IPS-18a (cell line): ENCODE data around the gene UBTD1.
A peak's percentile ranks its signal among the peaks of the same experiment; 100 is the strongest.

Source experiments
- H3K27ac ChIP-seq: one replicate; pipeline ENCODE4 v1.5.1; 2013; ENCODE audit warnings: low read length
- H3K27me3 ChIP-seq: one replicate; pipeline ENCODE4 v1.6.1; 2013; ENCODE audit warnings: mild to moderate bottlenecking, low read length; ENCODE audit not compliant: control insufficient read depth, insufficient read depth
- H3K36me3 ChIP-seq: one replicate; pipeline ENCODE4 v1.6.1; 2013; ENCODE audit warnings: low read depth, low read length; ENCODE audit not compliant: control insufficient read depth
- H3K4me1 ChIP-seq: one replicate; pipeline ENCODE4 v1.6.1; 2013; ENCODE audit warnings: low read depth, low read length; ENCODE audit not compliant: control insufficient read depth
- H3K4me3 ChIP-seq: one replicate; pipeline ENCODE4 v1.5.1; 2013; ENCODE audit warnings: low read length
- H3K9ac ChIP-seq: one replicate; pipeline ENCODE4 v1.6.1; 2013; ENCODE audit warnings: mild to moderate bottlenecking, low read length, moderate library complexity
- H3K9me3 ChIP-seq: one replicate; pipeline ENCODE4 v1.6.1; 2013; ENCODE audit warnings: low read depth, low read length; ENCODE audit not compliant: control insufficient read depth

Gene UBTD1

GRCh38 chr10:97532935-97533671 is 34.4 kb downstream of the UBTD1 start:
- peaks cover 9% of the 10 kb centered on the region for H3K4me1 ChIP-seq
- H3K27ac ChIP-seq, result no peak overlapping the region
- no peak overlapping the region for H3K4me3 ChIP-seq
- H3K36me3 ChIP-seq, result no peaks in the 10 kb centered on the region
- no peaks in the 10 kb centered on the region for H3K9me3 ChIP-seq
- peak overlapping the region; percentile 23 for H3K9ac ChIP-seq
- no peaks in the 10 kb centered on the region for H3K27me3 ChIP-seq

- Histone ChIP-seq H3K4me1 (peaks cover 9% of the 10 kb centered on the region), H3K9me3 (no peaks in the 10 kb centered on the region), H3K9ac (no peak overlapping the region), H3K27ac (no peak overlapping the region), H3K27me3 (no peaks in the 10 kb centered on the region), H3K4me3 (no peak overlapping the region), H3K36me3 (no peaks in the 10 kb centered on the region)
Measured at GRCh38 chr10:97533888-97534287, 35.2 kb downstream of the UBTD1 start.

DNA sequence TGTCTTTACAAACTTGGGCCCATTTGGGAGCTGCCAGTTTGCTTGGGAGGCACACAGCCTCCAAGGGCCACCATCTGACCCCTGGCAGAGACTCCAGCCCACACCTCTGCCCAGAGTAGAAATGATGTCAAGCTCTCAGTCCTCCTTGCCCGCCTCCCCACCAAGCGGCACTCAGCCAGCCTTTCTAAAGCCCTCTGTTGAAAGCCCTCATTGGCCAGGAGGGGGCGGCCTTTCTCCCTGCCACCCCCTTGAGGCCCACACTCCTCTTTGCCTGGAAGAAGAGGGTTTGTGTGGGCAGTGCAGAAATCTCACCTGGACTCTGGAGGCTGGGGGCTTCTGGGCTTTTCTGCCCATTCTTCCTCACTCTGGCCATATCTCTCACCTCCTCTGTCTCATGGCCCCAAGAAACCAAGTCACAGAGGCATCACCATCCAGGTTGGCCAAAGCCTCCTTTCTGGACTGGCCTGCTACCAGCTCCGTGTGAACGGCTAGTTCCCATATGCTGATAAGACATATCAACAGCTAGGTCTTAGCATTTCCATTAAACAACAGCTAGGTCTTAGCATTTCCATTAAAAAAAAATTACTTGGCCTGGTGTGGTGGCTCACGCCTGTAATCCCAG is 36.1 kb downstream of the UBTD1 start:
- H3K9me3 ChIP-seq, result no peaks in the 10 kb centered on the region
- no peak overlapping the region for H3K27ac ChIP-seq
- peaks cover 12% of the 10 kb centered on the region for H3K4me1 ChIP-seq
- no peaks in the 10 kb centered on the region for H3K27me3 ChIP-seq
- no peaks in the 10 kb centered on the region for H3K36me3 ChIP-seq
- H3K9ac ChIP-seq, result no peak overlapping the region
- no peak overlapping the region for H3K4me3 ChIP-seq

- no peak overlapping the region for H3K4me3 ChIP-seq
- no peaks in the 10 kb centered on the region for H3K9me3 ChIP-seq
- H3K9ac ChIP-seq, result no peak overlapping the region
- H3K27me3 ChIP-seq, result no peaks in the 10 kb centered on the region
- H3K27ac ChIP-seq, result no peak overlapping the region
- peaks cover 23% of the 10 kb centered on the region for H3K4me1 ChIP-seq
- H3K36me3 ChIP-seq, result no peaks in the 10 kb centered on the region
Measured at GRCh38 chr10:97537186-97537869, 38.6 kb downstream of the UBTD1 start.

GRCh38 chr10:97538411-97538810 is 39.7 kb downstream of the UBTD1 start:
- no peak overlapping the region for H3K9ac ChIP-seq
- H3K4me3 ChIP-seq, result no peak overlapping the region
- H3K9me3 ChIP-seq, result no peaks in the 10 kb centered on the region
- H3K4me1 ChIP-seq, result peaks cover 23% of the 10 kb centered on the region
- no peak overlapping the region for H3K27ac ChIP-seq
- H3K36me3 ChIP-seq, result no peaks in the 10 kb centered on the region
- no peaks in the 10 kb centered on the region for H3K27me3 ChIP-seq

- H3K9me3 ChIP-seq, result no peaks in the 10 kb centered on the region
- H3K4me3 ChIP-seq, result no peak overlapping the region
- H3K4me1 ChIP-seq, result peaks cover 22% of the 10 kb centered on the region
- no peaks in the 10 kb centered on the region for H3K27me3 ChIP-seq
- no peak overlapping the region for H3K27ac ChIP-seq
- no peak overlapping the region for H3K9ac ChIP-seq
- no peaks in the 10 kb centered on the region for H3K36me3 ChIP-seq
Measured at GRCh38 chr10:97538839-97539238, 40.1 kb downstream of the UBTD1 start.

GRCh38 chr10:97539523-97540200 is 40.9 kb downstream of the UBTD1 start:
- Histone ChIP-seq H3K36me3 (no peaks in the 10 kb centered on the region), H3K27ac (no peak overlapping the region), H3K27me3 (no peaks in the 10 kb centered on the region), H3K9ac (no peak overlapping the region), H3K4me1 (peaks cover 22% of the 10 kb centered on the region), H3K4me3 (no peak overlapping the region), H3K9me3 (no peaks in the 10 kb centered on the region)

- H3K27ac ChIP-seq, result no peak overlapping the region
- H3K9ac ChIP-seq, result no peak overlapping the region
- H3K4me1 ChIP-seq, result peaks cover 22% of the 10 kb centered on the region
- no peaks in the 10 kb centered on the region for H3K9me3 ChIP-seq
- H3K36me3 ChIP-seq, result no peaks in the 10 kb centered on the region
- no peaks in the 10 kb centered on the region for H3K27me3 ChIP-seq
- no peak overlapping the region for H3K4me3 ChIP-seq
Measured at GRCh38 chr10:97540669-97541500, 42.2 kb downstream of the UBTD1 start.

- H3K9me3 ChIP-seq, result no peaks in the 10 kb centered on the region
- no peak overlapping the region for H3K27ac ChIP-seq
- H3K4me3 ChIP-seq, result no peak overlapping the region
- no peaks in the 10 kb centered on the region for H3K27me3 ChIP-seq
- H3K36me3 ChIP-seq, result no peaks in the 10 kb centered on the region
- H3K9ac ChIP-seq, result peak overlapping the region; percentile 2
- peaks cover 22% of the 10 kb centered on the region for H3K4me1 ChIP-seq
Measured at GRCh38 chr10:97542169-97543024, 43.7 kb downstream of the UBTD1 start.

DNA sequence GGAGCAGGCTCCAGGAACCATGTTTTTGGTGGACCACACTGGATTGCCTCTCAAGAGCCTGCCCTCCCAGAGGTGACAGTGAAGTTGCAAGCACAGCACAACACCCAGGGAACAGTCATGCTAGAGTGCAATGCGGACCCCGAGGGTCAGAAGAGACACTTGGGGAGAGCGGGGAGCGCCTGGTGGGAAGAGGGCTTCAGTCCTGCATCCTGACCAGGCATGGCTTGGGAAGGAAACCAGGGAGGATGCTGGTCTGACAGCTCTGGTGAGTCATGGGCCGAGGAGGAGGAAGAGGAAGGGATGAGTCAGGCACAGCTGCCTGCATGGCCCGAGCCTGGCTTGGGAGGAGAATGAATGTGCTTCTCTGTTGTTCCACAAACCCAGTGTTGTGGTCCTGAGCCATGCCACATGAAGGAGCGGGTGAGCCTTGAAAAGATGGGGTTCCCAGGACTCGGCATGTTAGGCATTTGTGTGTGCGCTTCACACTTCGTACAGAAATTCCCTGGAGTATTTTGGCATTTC is 44.4 kb downstream of the UBTD1 start:
- no peaks in the 10 kb centered on the region for H3K27me3 ChIP-seq
- no peaks in the 10 kb centered on the region for H3K9me3 ChIP-seq
- peaks cover 22% of the 10 kb centered on the region for H3K4me1 ChIP-seq
- H3K4me3 ChIP-seq, result no peak overlapping the region
- no peak overlapping the region for H3K9ac ChIP-seq
- no peak overlapping the region for H3K27ac ChIP-seq
- no peaks in the 10 kb centered on the region for H3K36me3 ChIP-seq
